Lung (tissue), 12 donors: ENCODE results near the gene PATJ. TPM values are rescaled to one million over a fixed set of nuclear protein-coding genes. Genes with fewer than 3 reads are reported as not detected.
A peak's percentile ranks its signal among the peaks of the same experiment; 100 is the strongest.
"Not testable (repeated sequence)": the region's sequence is repeated elsewhere in the genome, so short reads cannot be mapped to it uniquely, and the experiment has no call there.

Experiments used
- ATAC-seq: fragments of 200-7000 bp; cut with Tn5 transposase; one replicate; pipeline ENCODE4 v1.9.1; 2020; ENCODE audit warnings: moderate number of reproducible peaks; ENCODE audit not compliant: insufficient read depth, low FRiP score
- DNase-seq, 3 donors: peaks; one replicate each; pipeline ENCODE4 v3.0.0-alpha.2; 2013 to 2017
- H3K27ac ChIP-seq, 2 donors: one replicate each; pipeline ENCODE4 v1.5.1; 2013; ENCODE audit warnings: mild to moderate bottlenecking in 2 of 2, moderate library complexity in 2 of 2, control low read depth in 1 of 2, inconsistent platforms in 1 of 2, low read depth in 1 of 2, low read length in 1 of 2
- H3K27me3 ChIP-seq, 3 donors: one replicate each; pipeline ENCODE4 v1.5.1; 2013; ENCODE audit warnings: low read length in 2 of 3; ENCODE audit not compliant: control insufficient read depth in 3 of 3, insufficient read depth in 3 of 3
- H3K36me3 ChIP-seq, 4 donors: one replicate each; pipeline ENCODE4 v1.5.1; 2013; ENCODE audit warnings: low read length in 4 of 4, mild to moderate bottlenecking in 1 of 4, moderate library complexity in 1 of 4; ENCODE audit not compliant: control insufficient read depth in 4 of 4, insufficient read depth in 4 of 4
- H3K4me1 ChIP-seq, 5 donors: one replicate each; pipeline ENCODE4 v1.5.1; 2013; ENCODE audit warnings: low read length in 5 of 5, mild to moderate bottlenecking in 2 of 5, moderate library complexity in 1 of 5; ENCODE audit not compliant: control insufficient read depth in 5 of 5, insufficient read depth in 5 of 5
- H3K4me3 ChIP-seq: one replicate; pipeline ENCODE4 v1.5.1; 2013; ENCODE audit warnings: mild to moderate bottlenecking, control low read depth, moderate library complexity
- H3K9ac ChIP-seq, 2 donors: one replicate each; pipeline ENCODE4 v1.5.1; 2013; ENCODE audit warnings: low read length in 2 of 2, control low read depth in 1 of 2; ENCODE audit not compliant: insufficient read depth in 1 of 2
- H3K9me3 ChIP-seq, 4 donors: one replicate each; pipeline ENCODE4 v1.5.1; 2013; ENCODE audit warnings: low read length in 3 of 4, mild to moderate bottlenecking in 1 of 4, moderate library complexity in 1 of 4; ENCODE audit not compliant: control insufficient read depth in 4 of 4, insufficient read depth in 3 of 4
- WGBS, 2 donors: extraction: QIAGEN DNeasy Blood & Tissue Kit; methylation state at CpG; one replicate each; pipeline ENCODE4 v1.1.7; 2013; 5-methylcytosine and 5-hydroxymethylcytosine counted together
- polyA plus RNA-seq, 2 donors: library from polyadenylated mRNA; stranded (reverse); fragments of 200-250 nt; gene quantifications; one replicate each; pipeline ENCODE4 v1.2.1, GENCODE V29; 2013
- total RNA-seq, 2 donors: library from RNA; depleted of rRNA in 1 of 2; stranded (reverse); fragments of >200 nt in 1 of 2; gene quantifications; one replicate each; pipeline ENCODE4 v1.2.1, GENCODE V29; 2014 to 2021
- TF ChIP-seq, protein P1 (sequence below): IDR thresholded peaks from 2 replicates; pipeline ENCODE4 v1.5.1; 2012; ENCODE audit warnings: mild to moderate bottlenecking; ENCODE audit errors: control extremely low read depth, extremely low read depth
- donor health status: control.
- donor health status: control.
- donor health status: Bipolar disorder and iron deficiency.
- donor health status: healthy.
- donor health status: DM: yes; HTN: yes; CAD: no.

PATJ gene
- total and polyA plus RNA-seq, 4 donors = 5.3 to 115 (median 26.8) TPM

DNA sequence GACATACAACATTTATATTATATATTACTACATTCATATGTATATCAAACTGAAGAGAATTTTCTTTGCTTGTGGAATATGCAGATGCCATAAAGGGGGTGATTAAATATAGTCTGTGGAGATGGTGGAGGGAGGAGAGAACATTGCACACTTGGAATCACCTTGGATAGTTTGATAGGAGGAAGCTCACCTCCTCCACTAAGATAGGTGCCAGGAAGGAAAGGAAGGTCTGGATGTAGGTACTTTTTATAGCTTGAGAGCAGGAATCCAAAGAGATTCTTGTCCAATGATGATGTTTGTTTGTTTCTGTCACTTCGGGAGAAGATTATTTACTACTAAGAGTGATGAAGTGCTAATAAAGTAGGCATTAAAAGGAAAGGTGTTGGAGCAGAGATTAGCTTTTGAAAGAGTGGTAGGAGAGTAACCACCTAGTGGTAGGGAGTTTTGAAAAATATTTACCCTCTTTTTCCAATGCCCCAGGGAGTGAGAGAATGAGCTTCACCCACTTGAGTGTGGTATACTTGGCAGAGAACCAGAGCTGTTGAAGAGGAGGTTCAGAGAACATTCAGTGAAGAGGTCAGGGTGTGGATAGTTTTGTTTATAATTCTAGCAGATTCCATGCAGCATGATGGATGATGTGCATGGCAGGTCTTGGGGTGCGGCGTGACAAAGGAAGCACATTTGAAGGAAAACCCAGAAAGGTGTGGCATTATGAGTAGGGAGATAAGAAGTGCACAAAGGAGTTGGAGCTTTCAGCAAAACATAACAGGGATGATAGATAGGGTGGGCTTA, 145.0 kb downstream of the PATJ start:
- no peaks in the 10 kb centered on the region for H3K9me3 ChIP-seq
- peaks cover 0 to 13% (median 3%) of the 10 kb centered on the region in 5 donors for H3K4me1 ChIP-seq
- H3K36me3 ChIP-seq = peaks cover 0 to 2% (median 0%) of the 10 kb centered on the region in 4 donors
- peak overlapping the region in 1 of 2 donors; percentile 26 for H3K27ac ChIP-seq
- no peak overlapping the region for H3K4me3 ChIP-seq
- 42 to 75% methylated on average over 3 of the region's 3 CpGs for WGBS, 2 donors
- TF ChIP-seq, protein P1, sequence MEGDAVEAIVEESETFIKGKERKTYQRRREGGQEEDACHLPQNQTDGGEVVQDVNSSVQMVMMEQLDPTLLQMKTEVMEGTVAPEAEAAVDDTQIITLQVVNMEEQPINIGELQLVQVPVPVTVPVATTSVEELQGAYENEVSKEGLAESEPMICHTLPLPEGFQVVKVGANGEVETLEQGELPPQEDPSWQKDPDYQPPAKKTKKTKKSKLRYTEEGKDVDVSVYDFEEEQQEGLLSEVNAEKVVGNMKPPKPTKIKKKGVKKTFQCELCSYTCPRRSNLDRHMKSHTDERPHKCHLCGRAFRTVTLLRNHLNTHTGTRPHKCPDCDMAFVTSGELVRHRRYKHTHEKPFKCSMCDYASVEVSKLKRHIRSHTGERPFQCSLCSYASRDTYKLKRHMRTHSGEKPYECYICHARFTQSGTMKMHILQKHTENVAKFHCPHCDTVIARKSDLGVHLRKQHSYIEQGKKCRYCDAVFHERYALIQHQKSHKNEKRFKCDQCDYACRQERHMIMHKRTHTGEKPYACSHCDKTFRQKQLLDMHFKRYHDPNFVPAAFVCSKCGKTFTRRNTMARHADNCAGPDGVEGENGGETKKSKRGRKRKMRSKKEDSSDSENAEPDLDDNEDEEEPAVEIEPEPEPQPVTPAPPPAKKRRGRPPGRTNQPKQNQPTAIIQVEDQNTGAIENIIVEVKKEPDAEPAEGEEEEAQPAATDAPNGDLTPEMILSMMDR = no peak
- H3K27me3 ChIP-seq = no peaks in the 10 kb centered on the region
- DNase-seq = peak; percentile 14 to 51 (median 45)
- peak; percentile 62 for ATAC-seq
- H3K9ac ChIP-seq = no peak overlapping the region

DNA sequence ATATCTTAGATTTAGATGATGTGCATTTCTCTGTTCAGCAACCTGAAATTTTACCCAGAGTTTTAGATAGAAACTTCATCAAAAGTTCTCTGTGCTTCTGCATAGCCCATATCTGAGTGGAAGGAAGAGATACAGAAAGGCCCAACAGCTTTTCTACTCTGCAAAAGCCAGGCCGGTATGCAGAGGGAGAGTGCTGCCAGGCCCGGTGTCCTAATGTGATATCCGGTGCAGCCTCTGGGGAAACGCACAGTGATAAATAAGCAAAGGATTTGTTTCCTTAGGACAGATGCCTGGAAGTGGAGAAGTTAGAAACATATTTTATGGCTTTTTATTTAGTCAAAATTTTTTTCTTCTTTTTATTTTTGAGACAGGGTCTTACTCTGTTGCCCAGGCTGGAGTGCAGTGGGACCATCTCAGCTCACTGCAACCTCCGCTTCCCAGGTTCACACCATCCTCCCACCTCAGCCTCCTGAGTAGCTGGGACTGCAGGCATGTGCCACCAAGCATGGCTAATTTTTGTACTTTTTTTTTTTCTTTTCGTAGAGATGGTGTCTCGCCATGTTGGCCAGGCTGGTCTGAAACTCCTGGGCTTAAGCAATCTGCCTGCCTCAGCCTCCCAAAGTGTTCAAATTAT, 145.8 kb downstream of the PATJ start:
- 71 to 84% methylated on average over 7 of the region's 7 CpGs for WGBS, 2 donors
- peak in 2 of 3 donors; percentile 11 to 28 for DNase-seq

DNA sequence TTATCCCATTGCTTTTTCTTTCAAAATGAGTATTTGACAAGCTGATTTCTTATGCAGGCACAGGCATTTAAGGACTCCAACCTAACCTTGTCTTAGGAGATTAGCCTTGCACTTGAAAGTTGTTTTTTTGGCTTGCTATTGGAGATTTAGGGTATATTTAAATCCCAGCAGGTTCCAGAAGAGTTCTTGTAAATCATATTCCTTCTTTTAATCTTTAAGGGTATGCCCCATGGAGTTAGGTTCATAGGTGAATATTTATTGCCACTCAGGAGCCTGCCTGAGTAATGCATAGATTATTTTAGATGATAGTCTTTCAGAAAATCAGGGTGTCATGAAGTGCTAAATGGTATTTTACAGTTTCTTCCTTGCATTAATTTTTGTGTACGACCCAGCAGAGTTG, 146.5 kb downstream of the PATJ start:
- no peak for DNase-seq
- H3K4me1 ChIP-seq = peaks cover 0 to 13% (median 3%) of the 10 kb centered on the region in 5 donors
- H3K4me3 ChIP-seq = no peak overlapping the region
- peaks cover 0 to 2% (median 0%) of the 10 kb centered on the region in 4 donors for H3K36me3 ChIP-seq
- no peak overlapping the region for H3K9ac ChIP-seq
- ATAC-seq = no peak
- no peaks in the 10 kb centered on the region for H3K27me3 ChIP-seq
- no peaks in the 10 kb centered on the region for H3K9me3 ChIP-seq
- TF ChIP-seq, protein P1 = no peak
- 88 to 96% methylated on average over 1 of the region's 1 CpG for WGBS, 2 donors
- H3K27ac ChIP-seq = no peak overlapping the region

More for the DNA sequence above, 145.8 kb downstream of the PATJ start:
- H3K9me3 ChIP-seq = no peaks in the 10 kb centered on the region
- ATAC-seq = no peak
- H3K27ac ChIP-seq = no peak overlapping the region
- peaks cover 0 to 2% (median 0%) of the 10 kb centered on the region in 4 donors for H3K36me3 ChIP-seq
- H3K4me1 ChIP-seq = peaks cover 0 to 13% (median 3%) of the 10 kb centered on the region in 5 donors
- no peaks in the 10 kb centered on the region for H3K27me3 ChIP-seq
- H3K4me3 ChIP-seq = no peak overlapping the region
- TF ChIP-seq, protein P1 = no peak
- H3K9ac ChIP-seq = no peak overlapping the region

DNA sequence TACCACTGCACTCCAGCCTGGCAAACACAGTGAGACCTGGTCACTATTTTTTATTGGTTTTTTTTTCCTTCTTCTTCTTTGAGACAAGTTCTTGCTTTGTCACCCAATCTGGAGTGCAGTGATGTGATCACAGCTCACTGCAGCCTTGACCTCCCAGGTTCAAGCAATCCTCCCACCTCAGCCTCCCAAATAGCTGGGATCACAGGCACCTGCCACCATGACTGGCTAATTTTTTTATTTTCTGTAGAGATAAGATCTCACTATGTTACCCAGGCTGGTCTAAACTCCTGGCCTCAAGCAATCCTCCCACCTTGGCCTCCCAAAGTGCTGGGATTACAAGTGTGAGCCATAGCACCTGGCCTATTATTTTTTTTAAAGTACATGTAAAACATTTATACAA, 148.2 kb downstream of the PATJ start:
- not testable (repeated sequence) for H3K9me3 ChIP-seq, DNase-seq, ATAC-seq, H3K27ac ChIP-seq, H3K27me3 ChIP-seq, H3K4me3 ChIP-seq, H3K36me3 ChIP-seq, H3K9ac ChIP-seq
- peaks cover 0 to 16% (median 3%) of the 10 kb centered on the region in 5 donors for H3K4me1 ChIP-seq
